Umbilical cord (tissue), 2 donors: ENCODE results near the gene ZIK1. TPM values are rescaled to one million over a fixed set of nuclear protein-coding genes. Genes with fewer than 3 reads are reported as not detected.

ENCODE experiments used
- DNase-seq: peaks from one replicate; pipeline ENCODE4 v3.0.0-alpha.2; 2015; ENCODE audit warnings: low spot score
- total RNA-seq: library from RNA; depleted of rRNA; stranded (reverse); fragments of >200 nt; gene quantifications from one replicate; pipeline ENCODE4 v1.2.3, GENCODE V29; 2014; ENCODE audit warnings: low replicate concordance; ENCODE audit not compliant: insufficient read depth

Gene ZIK1
- 14.4 TPM for total RNA-seq

DNA sequence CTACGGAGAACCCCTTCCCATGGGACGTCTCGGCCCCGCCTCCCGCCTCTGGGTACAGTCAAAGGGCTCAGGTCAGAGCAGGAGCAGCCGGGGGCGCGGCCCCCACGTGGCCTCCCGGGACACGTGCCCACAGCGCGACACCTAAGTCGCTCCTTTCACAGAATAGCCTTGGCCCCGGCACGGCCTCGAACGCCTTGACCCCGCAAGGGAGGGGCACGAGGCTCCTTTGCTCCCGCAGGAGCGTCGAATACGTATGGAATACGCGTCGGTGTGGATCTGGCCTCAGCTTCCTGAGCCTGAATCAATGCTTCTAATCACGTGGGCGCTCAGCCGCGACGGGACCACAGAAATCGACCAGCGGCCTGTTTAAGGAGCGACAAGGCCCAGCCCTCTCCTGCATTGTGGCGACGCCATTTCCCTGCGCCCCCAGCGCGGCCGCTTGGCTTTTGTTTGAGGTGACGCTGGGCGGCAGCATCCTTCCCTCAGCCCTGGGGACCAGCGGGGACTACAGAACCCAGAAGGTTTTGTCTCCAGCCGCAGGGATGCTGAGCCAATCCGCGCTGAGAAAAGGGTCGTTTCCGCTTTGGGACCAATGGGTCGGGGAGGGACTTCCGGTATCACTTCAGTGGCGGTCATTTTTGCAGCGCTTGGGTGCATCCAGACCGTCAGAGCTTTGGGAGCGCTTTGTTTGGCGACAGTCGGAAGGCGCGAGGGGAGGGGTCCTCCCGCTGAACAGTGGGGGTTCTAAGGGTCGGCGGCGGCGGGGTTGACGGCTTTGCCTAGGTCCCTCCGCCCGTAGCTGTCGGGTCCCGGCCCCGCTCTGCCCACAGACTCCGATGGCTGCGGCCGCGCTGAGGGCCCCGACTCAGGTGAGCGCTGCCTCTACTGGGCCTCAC lies at the start of gene ZIK1:
TSS of gene ZIK1 (plus strand) at position 625 of the 896 bp plus-strand sequence. CDS start at position 837, 212 bp downstream.
- DNase-seq: peak; percentile 98

GRCh38 chr19:57537953-57538547 lies 45.9 kb upstream of the ZIK1 start:
- no peak for DNase-seq

DNA sequence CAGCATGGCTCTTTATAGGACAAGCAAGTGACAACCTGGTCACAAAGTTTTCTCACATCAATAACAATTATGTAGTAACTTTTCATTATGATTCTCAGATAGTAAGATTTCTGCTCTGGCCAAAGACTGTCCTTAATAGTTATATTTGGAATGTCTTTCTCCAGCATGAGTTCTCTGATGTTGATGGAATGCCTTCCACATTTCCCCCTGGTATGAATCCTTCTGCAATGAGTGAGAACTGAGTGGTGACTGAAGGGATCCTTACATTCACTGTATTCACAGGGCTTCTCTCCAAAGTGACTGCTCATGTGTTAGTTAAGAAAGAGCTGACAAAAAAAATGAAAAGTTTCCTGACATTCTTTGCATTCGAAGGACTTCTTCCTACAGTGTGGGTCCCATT lies 37.4 kb upstream of the ZIK1 start:
- no peak for DNase-seq

- DNase-seq: no peak
Measured at GRCh38 chr19:57552432-57552831, 31.5 kb upstream of the ZIK1 start.

- DNase-seq: no peak
Measured at GRCh38 chr19:57557659-57558058, 26.3 kb upstream of the ZIK1 start.

DNA sequence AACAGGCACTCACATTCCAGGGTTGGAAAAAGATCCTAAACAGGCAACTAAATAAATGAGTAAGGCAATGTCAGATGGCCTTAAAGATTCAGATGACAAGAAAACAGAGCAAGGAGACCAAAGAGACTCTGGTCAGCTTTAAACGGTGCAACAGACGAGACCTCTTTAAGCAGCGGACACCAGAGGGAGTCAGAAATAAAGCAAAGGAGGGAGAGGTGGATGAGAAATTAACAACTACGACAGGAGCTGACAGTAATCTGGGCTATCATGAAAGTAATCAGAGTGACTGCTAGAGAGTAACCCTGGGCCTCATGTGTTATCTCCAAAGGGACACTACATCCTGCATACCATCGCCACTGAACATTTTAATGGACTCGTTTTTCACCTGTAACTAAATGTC lies 25.4 kb upstream of the ZIK1 start:
- peak; percentile 9 for DNase-seq

- peak; percentile 26 for DNase-seq
Measured at GRCh38 chr19:57559008-57559403, 24.9 kb upstream of the ZIK1 start.

DNA sequence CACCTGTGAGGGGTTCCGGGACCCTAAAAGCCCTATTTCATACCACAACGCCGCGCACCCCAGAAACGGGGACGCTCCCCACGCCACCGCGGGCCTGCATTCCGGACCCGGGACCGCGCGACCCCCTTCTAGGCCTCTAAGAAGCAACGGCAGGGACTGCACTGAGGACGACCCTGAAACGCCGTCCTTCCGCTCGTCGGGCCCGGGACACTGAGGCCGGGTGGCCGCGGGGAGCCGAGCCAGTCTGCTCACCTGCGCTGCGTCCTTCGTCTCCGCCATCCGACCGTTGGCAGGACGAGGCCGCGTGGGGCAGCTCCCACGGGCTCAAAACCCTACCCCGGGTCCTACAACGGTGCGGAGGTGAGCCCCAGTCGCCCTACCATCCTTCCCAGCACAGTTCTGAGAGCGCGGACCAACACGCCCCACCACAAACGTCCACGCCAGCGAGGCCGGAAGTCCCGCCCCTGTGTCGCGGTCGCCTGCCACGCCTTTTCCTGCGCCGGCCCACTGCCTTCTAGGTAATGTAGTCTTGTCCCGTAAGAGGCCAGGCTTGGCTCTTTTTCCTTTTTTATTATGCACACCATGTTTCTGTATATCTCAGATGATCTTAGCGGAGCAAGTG lies 24.4 kb upstream of the ZIK1 start, which contains the start of gene ZNF550:
TSS of gene ZNF550 (minus strand) at position 460 of the 622 bp plus-strand sequence. CDS start at position 279, 181 bp downstream.
- peak; percentile 90 for DNase-seq

DNA sequence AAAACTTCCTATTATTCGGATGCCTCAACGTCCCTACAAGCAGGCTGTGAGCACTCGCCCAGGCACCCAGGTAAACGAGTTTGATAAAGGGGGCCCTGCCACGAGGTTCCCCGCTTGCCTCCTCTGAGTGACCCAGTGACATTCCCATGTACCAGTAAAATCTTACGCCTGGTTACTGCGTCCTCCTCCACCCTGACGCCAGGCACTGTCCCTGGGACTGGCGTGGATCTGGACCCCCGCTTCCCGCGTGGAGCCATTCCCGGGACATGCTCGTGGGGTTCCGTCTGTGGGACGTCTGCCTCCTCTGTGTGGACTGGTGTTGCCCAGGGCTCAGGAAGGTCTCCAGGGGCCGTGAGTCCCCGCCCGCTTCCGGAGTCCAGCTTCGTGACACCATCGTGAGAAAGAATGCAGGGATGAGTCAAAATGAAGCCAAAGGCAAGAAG lies 23.9 kb upstream of the ZIK1 start:
- peak; percentile 42 for DNase-seq

GRCh38 chr19:57563547-57563946 lies 20.4 kb upstream of the ZIK1 start:
- DNase-seq: no peak

DNA sequence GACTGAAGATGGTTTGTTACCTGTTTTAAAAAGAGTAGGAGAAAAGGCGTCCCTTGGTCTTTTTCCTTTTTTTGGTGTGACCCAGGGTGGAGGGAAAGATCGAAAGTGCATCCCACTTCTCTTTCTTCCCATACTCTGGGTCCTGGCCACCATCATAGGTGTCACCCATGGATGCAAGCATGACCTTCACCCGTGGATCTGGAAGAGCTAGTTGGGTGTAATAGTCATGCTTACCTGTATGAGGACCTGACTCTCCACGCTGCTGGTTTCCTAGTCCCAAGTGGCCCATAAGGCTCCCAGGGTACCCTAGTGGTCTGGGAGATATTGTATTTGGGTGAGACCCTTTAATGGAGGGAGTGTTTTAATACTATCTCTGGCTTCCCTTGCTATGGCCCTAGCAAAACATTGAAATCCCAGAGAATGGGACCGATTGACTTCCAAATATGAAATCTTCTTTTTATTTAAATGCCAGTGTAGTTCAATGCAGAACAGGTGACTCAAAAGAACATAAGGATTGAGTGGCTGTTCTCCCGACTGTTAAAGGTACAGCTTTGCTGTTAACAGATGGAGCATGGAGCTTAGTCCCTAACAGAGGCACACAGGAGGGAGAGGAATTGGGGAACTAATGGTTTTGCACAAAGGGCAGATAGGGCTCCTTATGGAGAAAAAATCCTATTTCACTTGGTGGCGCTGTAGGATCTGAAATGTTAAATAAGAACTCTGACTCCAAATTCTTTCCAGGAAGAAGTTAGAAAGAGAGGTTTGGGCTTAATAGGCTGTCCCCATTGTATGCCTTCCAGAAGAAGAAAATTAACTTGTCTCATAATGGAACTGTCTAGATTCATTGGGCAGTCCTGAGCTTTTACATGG lies 17.3 kb upstream of the ZIK1 start:
- no peak for DNase-seq

DNA sequence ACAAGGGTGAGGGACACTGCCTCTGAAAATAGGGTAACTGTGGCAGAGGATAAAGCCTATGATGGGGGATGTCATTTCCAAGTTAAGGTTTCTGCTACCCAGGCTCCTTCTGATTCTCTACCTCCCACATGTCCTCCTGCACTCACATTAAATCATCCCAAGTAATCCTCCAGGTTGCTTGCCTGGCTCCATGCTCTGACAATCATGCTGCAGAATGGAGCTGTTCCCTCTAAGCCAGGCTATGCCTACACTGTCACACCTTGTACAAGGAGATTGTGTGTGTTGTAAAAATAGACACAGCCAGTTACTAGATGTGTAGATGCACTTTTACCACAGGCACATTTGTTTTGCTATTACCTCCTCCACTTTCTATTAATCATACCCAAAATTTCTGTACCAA lies 13.2 kb upstream of the ZIK1 start:
- no peak for DNase-seq

DNA sequence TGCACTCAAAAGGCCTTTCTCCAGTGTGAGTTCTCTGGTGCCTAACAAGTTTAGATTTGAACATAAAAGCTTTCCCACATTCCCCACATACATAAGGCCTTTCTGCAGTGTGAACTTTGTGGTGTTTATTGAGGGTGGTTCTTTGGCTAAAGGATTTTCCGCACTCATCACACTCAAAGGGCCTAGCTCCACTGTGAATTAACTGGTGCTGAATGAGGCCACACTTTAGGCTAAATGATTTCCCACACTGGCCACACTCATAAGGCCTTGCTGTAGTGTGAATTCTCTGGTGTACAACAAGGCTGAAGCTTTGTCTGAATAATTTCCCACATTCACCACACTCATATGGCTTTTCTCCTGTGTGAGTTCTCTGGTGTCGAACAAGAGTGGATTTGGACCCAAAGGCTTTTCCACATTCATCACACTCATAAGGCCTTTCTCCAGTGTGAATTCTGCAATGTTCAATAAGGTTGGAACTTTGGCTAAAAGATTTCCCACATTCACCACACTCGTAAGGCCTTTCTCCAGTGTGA lies 11.5 kb upstream of the ZIK1 start:
- DNase-seq: no peak

DNA sequence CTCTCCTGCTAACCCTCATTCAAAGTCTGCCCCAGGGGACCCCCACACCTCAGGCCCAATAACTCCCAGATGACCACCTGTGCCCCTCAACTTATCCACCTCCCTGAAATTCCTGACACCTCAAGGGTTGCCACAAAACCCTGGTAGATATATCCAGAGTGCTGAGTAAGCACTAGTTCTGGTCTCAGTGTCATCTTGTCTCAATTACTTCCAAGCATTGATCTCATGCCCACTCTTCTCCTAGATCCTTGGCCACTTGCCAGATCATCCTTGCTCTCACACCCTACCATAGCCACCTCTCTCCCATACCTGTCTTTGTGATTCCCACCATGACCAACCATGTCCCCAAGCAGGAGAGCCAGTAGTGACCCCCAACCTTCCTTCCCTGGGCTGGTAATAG lies 7.3 kb upstream of the ZIK1 start:
- no peak for DNase-seq

DNA sequence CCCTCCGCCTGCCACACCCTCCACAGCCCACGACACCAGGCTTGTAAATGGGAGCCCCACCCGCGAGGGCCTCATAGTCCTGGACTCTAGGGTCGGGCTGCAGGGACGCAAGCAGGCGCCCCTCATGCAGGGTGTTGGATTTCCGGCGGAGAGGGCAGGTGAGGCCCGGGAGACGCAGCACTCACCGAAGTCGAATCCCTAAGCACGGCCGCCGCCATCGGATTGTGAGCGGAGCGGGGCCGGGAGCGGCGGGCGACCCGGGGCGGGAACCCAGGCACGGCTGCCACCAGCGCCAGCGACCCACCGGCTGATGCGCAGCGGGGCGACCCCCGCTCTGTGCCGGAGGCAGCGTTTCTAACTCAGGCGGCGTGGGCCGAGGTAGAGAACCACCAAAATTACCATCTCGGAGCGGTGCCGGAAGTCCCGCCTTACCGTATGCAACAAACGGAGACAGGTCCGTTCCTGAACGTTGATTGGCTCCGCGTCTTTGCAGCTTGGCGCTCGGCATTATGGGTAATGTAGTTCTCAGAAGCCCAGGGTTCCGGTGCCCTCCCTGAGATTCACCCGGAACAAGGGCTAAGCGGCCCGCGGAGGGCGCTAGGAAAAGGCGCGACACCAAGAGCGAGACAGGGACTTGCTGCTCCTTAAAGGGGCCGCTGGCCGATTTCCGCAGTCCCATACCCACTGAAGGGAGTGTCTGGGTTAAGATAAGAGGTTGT lies 5.3 kb upstream of the ZIK1 start, which contains the start of gene ZNF416:
TSS of gene ZNF416 (minus strand) at position 425 of the 719 bp plus-strand sequence. CDS start at position 218, 207 bp downstream.
- DNase-seq: peak; percentile 100

DNA sequence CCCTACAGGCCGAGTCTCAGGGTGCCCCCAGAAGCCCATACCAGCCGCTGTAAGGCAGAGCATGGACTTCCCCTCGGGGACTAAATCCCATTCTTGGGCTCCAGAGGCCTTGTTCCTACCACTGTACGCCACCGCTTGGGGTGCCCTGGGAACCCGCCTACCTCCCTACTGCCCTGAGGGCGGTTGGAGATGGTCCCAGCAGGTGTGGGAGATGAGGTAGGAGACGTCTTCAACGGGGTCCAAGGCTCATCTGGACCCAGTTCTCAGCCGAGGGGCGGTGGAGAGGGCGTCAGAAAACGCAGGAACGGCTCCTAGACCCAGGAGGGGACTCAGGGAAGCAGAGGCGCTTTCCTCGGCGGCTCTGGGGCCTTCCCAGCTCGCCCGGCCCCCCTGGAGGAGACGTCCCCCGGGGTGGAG lies 833 bp upstream of the ZIK1 start:
- no peak for DNase-seq

DNA sequence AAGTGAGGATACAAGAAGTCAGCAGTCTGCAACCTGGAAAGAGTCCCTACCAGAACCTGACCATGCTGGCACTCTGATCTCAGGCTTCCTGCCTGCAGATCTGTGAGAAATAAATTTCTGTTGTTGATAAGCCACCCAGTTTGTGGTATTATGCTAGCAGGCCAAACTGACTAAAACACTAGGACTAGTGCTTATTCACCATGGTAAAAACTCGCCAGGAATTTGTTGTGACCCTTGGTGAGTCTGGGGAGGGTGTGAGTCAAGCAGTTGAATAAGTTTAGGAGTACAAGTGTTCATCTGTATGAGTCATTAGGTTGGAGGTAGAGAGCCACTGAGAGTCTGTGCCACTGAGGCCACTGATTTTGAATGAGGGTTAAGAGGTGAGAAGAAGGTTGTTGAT lies 3.6 kb downstream of the ZIK1 start:
- no peak for DNase-seq

DNA sequence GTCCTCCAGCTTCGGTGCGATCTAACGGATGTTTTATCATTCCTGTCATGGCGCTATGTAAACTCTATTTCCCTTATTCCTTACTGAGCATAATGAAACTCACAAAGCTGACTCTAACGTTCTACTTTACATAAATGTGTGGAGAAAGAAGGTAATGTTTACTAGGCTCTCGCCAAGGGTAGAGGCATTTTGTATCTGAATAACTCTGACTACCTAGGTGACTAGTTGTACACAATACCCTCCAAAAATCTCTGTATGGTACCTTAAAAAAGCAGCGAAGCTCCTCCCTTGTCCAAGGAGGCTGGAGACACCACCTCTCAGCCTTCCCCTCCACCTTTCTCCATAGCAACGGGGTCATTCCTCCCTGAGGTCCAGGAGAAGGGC lies 15.4 kb downstream of the ZIK1 start:
- DNase-seq: no peak

DNA sequence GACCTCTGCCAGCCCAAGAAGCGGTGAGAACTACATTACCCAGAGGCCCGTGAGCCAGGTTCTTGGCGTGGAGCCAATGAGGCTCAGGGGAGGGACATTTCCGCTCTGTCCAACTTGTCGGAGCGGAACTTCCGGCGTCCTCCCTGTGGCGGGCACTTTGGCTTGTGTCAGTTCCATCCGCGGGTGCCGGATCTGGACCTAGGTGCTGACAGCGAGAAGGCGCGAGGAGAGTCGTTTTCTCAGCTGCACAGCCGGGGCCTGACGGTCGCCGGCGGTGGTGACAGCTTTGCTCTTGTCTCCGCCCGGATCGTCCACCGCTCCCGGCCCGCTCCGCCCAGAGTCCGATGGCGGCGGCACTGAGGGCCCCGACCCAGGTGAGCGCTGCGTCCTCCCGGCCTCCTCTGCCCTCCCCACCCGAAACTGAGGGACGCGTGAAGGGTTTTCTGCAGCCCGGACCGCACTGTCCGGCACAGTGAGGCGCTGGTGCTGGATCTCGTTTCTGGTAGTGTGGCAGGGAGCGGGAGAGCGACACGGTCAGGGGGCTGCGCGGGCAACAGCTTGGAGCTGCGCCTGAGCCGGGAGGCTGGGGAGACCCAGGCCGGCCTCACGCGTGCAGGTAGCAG lies 15.9 kb downstream of the ZIK1 start, which contains the start of gene ZNF530:
TSS of gene ZNF530 (plus strand) at position 125 of the 623 bp plus-strand sequence. CDS start 4,461 bp downstream, outside the sequence.
- DNase-seq: peak; percentile 95

DNA sequence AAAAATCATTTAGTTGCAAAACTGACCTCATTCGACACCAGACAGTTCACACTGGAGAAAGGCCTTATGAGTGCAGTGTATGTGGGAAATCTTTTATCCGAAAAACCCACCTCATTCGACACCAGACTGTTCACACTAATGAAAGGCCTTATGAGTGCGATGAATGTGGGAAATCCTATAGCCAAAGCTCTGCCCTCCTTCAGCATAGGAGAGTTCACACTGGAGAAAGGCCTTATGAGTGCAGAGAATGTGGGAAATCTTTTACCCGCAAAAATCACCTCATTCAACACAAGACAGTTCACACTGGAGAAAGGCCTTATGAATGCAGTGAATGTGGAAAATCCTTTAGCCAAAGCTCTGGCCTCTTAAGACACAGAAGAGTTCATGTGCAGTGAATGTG lies 23.0 kb downstream of the ZIK1 start:
- no peak for DNase-seq
